ENCODE results near the gene CD48. TPM values are rescaled to one million over a fixed set of nuclear protein-coding genes. Genes with fewer than 3 reads are reported as not detected.

Gene CD48
- total RNA-seq, 1 donor from 2014 or later: 0.56 TPM

GRCh38 chr1:160679893-160680292 is 31.7 kb downstream of the CD48 start:
- DNase-seq (ENCODE audit: low spot score in 2 of 2, unreplicated experiment in 2 of 2): no peak
- no peak overlapping the region for H3K4me3 Mint-ChIP-seq
- H3K27me3 Mint-ChIP-seq (ENCODE audit: low read depth): no peaks in the 10 kb centered on the region

GRCh38 chr1:160676869-160677597 is 34.6 kb downstream of the CD48 start:
- Mint-ChIP-seq H3K4me1 (no peaks in the 10 kb centered on the region), H3K27me3 (ENCODE audit: low read depth) (no peaks in the 10 kb centered on the region), H3K27ac (no peak overlapping the region), H3K9me3 (no peaks in the 10 kb centered on the region), H3K36me3 (no peaks in the 10 kb centered on the region), H3K4me3 (no peak overlapping the region)
- no peak for TF ChIP-seq CTCF (IDR thresholded peaks at IDR 0.05; ENCODE audit: unreplicated experiment)
- DNase-seq (ENCODE audit: low spot score in 2 of 2, unreplicated experiment in 2 of 2): no peak

More at GRCh38 chr1:160679893-160680292, 31.7 kb downstream of the CD48 start:
- TF ChIP-seq CTCF (IDR thresholded peaks at IDR 0.05; ENCODE audit: unreplicated experiment): no peak
- H3K36me3 Mint-ChIP-seq: no peaks in the 10 kb centered on the region
- H3K4me1 Mint-ChIP-seq: peaks cover 4% of the 10 kb centered on the region
- H3K9me3 Mint-ChIP-seq: no peaks in the 10 kb centered on the region
- H3K27ac Mint-ChIP-seq: no peak overlapping the region

- DNase-seq (ENCODE audit: low spot score in 2 of 2, unreplicated experiment in 2 of 2): peak in 1 of 2 experiments; percentile 67
- Mint-ChIP-seq H3K27me3 (ENCODE audit: low read depth) (no peaks in the 10 kb centered on the region), H3K36me3 (no peaks in the 10 kb centered on the region), H3K4me1 (no peaks in the 10 kb centered on the region), H3K4me3 (no peak overlapping the region), H3K9me3 (no peaks in the 10 kb centered on the region), H3K27ac (no peak overlapping the region)
- peak; percentile 33 for TF ChIP-seq CTCF (IDR thresholded peaks at IDR 0.05; ENCODE audit: unreplicated experiment)
Observed at GRCh38 chr1:160675641-160676410, 35.8 kb downstream of the CD48 start.

GRCh38 chr1:160674415-160674814 is 37.2 kb downstream of the CD48 start:
- Mint-ChIP-seq H3K4me1 (no peaks in the 10 kb centered on the region), H3K9me3 (peaks cover 3% of the 10 kb centered on the region), H3K4me3 (no peak overlapping the region), H3K36me3 (no peaks in the 10 kb centered on the region), H3K27me3 (ENCODE audit: low read depth) (peaks cover 2% of the 10 kb centered on the region), H3K27ac (no peak overlapping the region)
- DNase-seq (ENCODE audit: low spot score in 2 of 2, unreplicated experiment in 2 of 2): no peak
- no peak for TF ChIP-seq CTCF (IDR thresholded peaks at IDR 0.05; ENCODE audit: unreplicated experiment)

GRCh38 chr1:160672789-160673695 is 38.6 kb downstream of the CD48 start:
- no peak overlapping the region for H3K4me3 Mint-ChIP-seq
- no peak overlapping the region for H3K27ac Mint-ChIP-seq

More at GRCh38 chr1:160672789-160673695, 38.6 kb downstream of the CD48 start:
- peaks cover 2% of the 10 kb centered on the region for H3K27me3 Mint-ChIP-seq (ENCODE audit: low read depth)
- no peaks in the 10 kb centered on the region for H3K36me3 Mint-ChIP-seq
- TF ChIP-seq CTCF (IDR thresholded peaks at IDR 0.05; ENCODE audit: unreplicated experiment): no peak
- no peak for DNase-seq (ENCODE audit: low spot score in 2 of 2, unreplicated experiment in 2 of 2)
- H3K9me3 Mint-ChIP-seq: peaks cover 11% of the 10 kb centered on the region
- H3K4me1 Mint-ChIP-seq: no peaks in the 10 kb centered on the region
